Natural killer cell (primary cell): Measurements from ENCODE around the gene HBD. TPM values are rescaled to one million over a fixed set of nuclear protein-coding genes. Genes with fewer than 3 reads are reported as not detected.

Experiments used
- ATAC-seq, 3 donors: fragments of 150-1000 bp in 2 of 3; fragments of 200-7000 bp in 1 of 3; cut with Tn5 transposase; 1 replicate in 1 of 3; 2 replicates in 2 of 3; pipeline ENCODE4 v1.10.0; 2021; ENCODE audit warnings: mild to moderate bottlenecking in 2 of 3, moderate library complexity in 2 of 3
- DNase-seq, 2 donors: peaks; one replicate each; pipeline versions ENCODE4 v3.0.0 to v3.0.0-alpha.2; 2013 to 2021; ENCODE audit warnings: mixed read lengths in 1 of 2
- H3K27ac ChIP-seq: one replicate; pipeline ENCODE4 v1.5.1; 2013; ENCODE audit warnings: mild to moderate bottlenecking, low read length
- H3K27me3 ChIP-seq: one replicate; pipeline ENCODE4 v1.6.1; 2013; ENCODE audit warnings: low read length; ENCODE audit not compliant: control insufficient read depth, insufficient read depth
- H3K36me3 ChIP-seq: one replicate; pipeline ENCODE4 v1.6.1; 2013; ENCODE audit warnings: low read length; ENCODE audit not compliant: control insufficient read depth, insufficient read depth
- H3K4me1 ChIP-seq: one replicate; pipeline ENCODE4 v1.6.1; 2013; ENCODE audit warnings: low read length; ENCODE audit not compliant: control insufficient read depth, insufficient read depth
- H3K4me3 ChIP-seq: one replicate; pipeline ENCODE4 v1.5.1; 2013; ENCODE audit warnings: low read length
- H3K9me3 ChIP-seq: one replicate; pipeline ENCODE4 v1.6.1; 2013; ENCODE audit warnings: low read length; ENCODE audit not compliant: control insufficient read depth, insufficient read depth
- H3K27ac Mint-ChIP-seq, 2 donors: one replicate each; pipeline ENCODE4 v1.8.0; 2022; ENCODE audit warnings: mild to moderate bottlenecking in 2 of 2, mixed read lengths in 2 of 2, moderate library complexity in 1 of 2
- H3K27me3 Mint-ChIP-seq, 2 donors: one replicate each; pipeline ENCODE4 v1.8.0; 2022; ENCODE audit warnings: low read depth in 2 of 2, mixed read lengths in 2 of 2
- H3K36me3 Mint-ChIP-seq: one replicate; pipeline ENCODE4 v1.8.0; 2022; ENCODE audit warnings: mixed read lengths
- H3K4me1 Mint-ChIP-seq, 2 donors: one replicate each; pipeline ENCODE4 v1.8.0; 2022; ENCODE audit warnings: mixed read lengths in 2 of 2
- H3K4me3 Mint-ChIP-seq: one replicate; pipeline ENCODE4 v1.8.0; 2022; ENCODE audit warnings: mild to moderate bottlenecking, moderate library complexity, mixed read lengths
- H3K9me3 Mint-ChIP-seq, 2 donors: one replicate each; pipeline ENCODE4 v1.8.0; 2022; ENCODE audit warnings: mixed read lengths in 2 of 2
- WGBS: methylation state at CpG from one replicate; pipeline ENCODE4 v1.1.7; 2013; ENCODE audit warnings: missing lambda C conversion rate; ENCODE audit not compliant: insufficient coverage; 5-methylcytosine and 5-hydroxymethylcytosine counted together
- intact Hi-C: fragments of 100-400 bp; cut with micrococcal nuclease; formaldehyde crosslinking; loops from one replicate; pipeline ENCODE4 v1.14.2; 2022
- total RNA-seq, 4 donors: library from RNA; stranded (reverse); fragments of 120-200 nt in 1 of 4; gene quantifications; one replicate each; pipeline versions ENCODE4 v1.2.3 to v1.2.4, GENCODE V29; 2013 to 2022
- TF ChIP-seq, protein P1 (sequence below): fragments of 200-600 bp; IDR thresholded peaks from one replicate; pipeline ENCODE4 v1.8.0; 2022; ENCODE audit warnings: antibody characterized with exemption

HBD gene
- total RNA-seq, 3 donors from 2014 or later (not counting 1 experiment from before 2014, with no cell fraction given), result not detected

DNA sequence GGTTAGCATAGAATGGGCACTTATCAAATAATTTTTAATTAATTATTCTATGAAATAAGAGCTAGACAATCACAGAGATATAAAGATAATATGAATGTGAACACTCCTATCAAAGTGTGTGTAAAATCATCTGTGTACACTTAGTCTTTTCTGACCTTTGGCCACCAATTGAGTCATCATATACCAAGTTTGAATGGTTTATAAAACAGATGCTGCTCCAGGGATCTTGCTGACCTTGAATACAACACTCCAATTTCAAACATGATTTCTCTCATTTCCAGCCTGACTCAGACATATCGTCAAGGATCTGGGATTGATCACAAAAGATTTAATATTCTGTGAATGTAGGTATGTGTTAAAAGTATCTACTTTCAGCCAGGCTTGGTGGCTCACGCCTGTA lies 30.9 kb downstream of the HBD start:
- WGBS, result 87% methylated on average over 2 of the region's 2 CpGs
- intact Hi-C loops, result no loop called here
- peaks cover 0 to 3% of the 10 kb centered on the region in 2 donors for H3K27me3 Mint-ChIP-seq

DNA sequence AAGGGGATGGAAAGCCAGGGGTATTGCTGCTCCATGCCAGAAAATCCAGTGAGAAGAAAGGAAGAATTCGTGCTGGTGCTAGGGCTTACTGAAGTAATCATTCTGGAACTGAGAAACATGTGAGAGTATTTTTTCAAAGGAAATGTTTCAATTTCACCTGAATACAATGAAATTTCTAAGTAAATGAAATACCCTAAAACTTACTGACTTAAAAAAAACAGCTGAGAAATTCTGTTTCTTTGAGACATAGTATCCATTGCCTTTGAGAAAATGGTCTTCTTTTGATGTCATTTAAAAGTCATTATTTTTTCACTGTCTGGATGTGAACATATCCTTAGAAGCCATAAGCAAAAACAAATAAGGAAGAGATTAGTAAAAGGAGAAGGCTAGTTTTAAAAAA lies 33.7 kb downstream of the HBD start, which contains the start of gene OR51V1:
OR51V1 (minus strand) TSS at position 101 of the 400 bp plus-strand sequence; CDS start at position 101, 0 bp downstream.
- no peak within 1 kb of the TSS for H3K4me3 Mint-ChIP-seq
- no peak within 1 kb of the TSS for H3K27ac Mint-ChIP-seq
- Histone ChIP-seq H3K27ac (no peak within 1 kb of the TSS), H3K36me3 (no peaks in the 10 kb centered on the region), H3K27me3 (no peaks in the 10 kb centered on the region), H3K4me1 (no peaks in the 10 kb centered on the region), H3K4me3 (no peak within 1 kb of the TSS), H3K9me3 (no peaks in the 10 kb centered on the region)
- intact Hi-C loops, result no loop called here
- H3K36me3 Mint-ChIP-seq, result no peaks in the 10 kb centered on the region
- ATAC-seq (no peak), DNase-seq (no peak)
- 57% methylated on average over 1 of the region's 1 CpG for WGBS
- TF ChIP-seq, protein P1, sequence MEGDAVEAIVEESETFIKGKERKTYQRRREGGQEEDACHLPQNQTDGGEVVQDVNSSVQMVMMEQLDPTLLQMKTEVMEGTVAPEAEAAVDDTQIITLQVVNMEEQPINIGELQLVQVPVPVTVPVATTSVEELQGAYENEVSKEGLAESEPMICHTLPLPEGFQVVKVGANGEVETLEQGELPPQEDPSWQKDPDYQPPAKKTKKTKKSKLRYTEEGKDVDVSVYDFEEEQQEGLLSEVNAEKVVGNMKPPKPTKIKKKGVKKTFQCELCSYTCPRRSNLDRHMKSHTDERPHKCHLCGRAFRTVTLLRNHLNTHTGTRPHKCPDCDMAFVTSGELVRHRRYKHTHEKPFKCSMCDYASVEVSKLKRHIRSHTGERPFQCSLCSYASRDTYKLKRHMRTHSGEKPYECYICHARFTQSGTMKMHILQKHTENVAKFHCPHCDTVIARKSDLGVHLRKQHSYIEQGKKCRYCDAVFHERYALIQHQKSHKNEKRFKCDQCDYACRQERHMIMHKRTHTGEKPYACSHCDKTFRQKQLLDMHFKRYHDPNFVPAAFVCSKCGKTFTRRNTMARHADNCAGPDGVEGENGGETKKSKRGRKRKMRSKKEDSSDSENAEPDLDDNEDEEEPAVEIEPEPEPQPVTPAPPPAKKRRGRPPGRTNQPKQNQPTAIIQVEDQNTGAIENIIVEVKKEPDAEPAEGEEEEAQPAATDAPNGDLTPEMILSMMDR, result no peak
- H3K9me3 Mint-ChIP-seq, result peaks cover 0 to 2% of the 10 kb centered on the region in 2 donors
- H3K4me1 Mint-ChIP-seq, result no peaks in the 10 kb centered on the region
- H3K27me3 Mint-ChIP-seq, result peaks cover 0 to 3% of the 10 kb centered on the region in 2 donors

More for the DNA sequence above, 30.9 kb downstream of the HBD start:
- H3K4me1 ChIP-seq, result no peaks in the 10 kb centered on the region
- H3K4me3 ChIP-seq, result no peak overlapping the region
- no peaks in the 10 kb centered on the region for H3K36me3 Mint-ChIP-seq
- H3K9me3 ChIP-seq, result no peaks in the 10 kb centered on the region
- H3K27ac ChIP-seq, result no peak overlapping the region
- H3K27ac Mint-ChIP-seq, result no peak overlapping the region
- no peaks in the 10 kb centered on the region for H3K36me3 ChIP-seq
- no peaks in the 10 kb centered on the region for H3K27me3 ChIP-seq
- TF ChIP-seq, protein P1, result no peak
- ATAC-seq (no peak), DNase-seq (no peak)
- no peak overlapping the region for H3K4me3 Mint-ChIP-seq
- H3K4me1 Mint-ChIP-seq, result no peaks in the 10 kb centered on the region
- H3K9me3 Mint-ChIP-seq, result peaks cover 0 to 2% of the 10 kb centered on the region in 2 donors

DNA sequence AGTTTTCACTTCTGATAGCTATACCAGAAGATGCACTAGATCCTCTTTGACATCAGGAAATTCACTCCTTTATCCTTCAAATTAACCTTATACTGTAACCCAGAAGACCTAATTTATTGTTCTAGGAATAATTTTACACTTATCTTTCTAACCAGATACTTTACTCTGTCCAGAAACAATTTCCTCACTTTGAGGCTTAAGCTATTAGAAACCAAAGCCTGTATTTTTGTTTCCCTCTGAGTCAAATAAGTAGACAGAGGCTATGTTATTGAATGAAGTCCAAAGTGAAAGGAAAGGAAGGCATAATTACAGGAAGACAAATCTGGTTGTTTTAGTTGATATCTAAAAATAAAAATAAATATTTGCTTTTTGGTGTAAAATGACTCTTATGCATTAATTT lies 36.0 kb downstream of the HBD start:
- H3K4me1 Mint-ChIP-seq, result no peaks in the 10 kb centered on the region
- H3K4me3 Mint-ChIP-seq, result no peak overlapping the region
- Histone ChIP-seq H3K9me3 (peaks cover 2% of the 10 kb centered on the region), H3K27ac (no peak overlapping the region), H3K36me3 (no peaks in the 10 kb centered on the region), H3K4me1 (no peaks in the 10 kb centered on the region), H3K27me3 (no peaks in the 10 kb centered on the region), H3K4me3 (no peak overlapping the region)
- intact Hi-C loops, result no loop called here
- H3K36me3 Mint-ChIP-seq, result no peaks in the 10 kb centered on the region
- no peak for DNase-seq
- peaks cover 0 to 3% of the 10 kb centered on the region in 2 donors for H3K27me3 Mint-ChIP-seq
- peaks cover 0 to 2% of the 10 kb centered on the region in 2 donors for H3K9me3 Mint-ChIP-seq
- no peak for ATAC-seq
- no peak overlapping the region for H3K27ac Mint-ChIP-seq
- TF ChIP-seq, protein P1, result no peak

DNA sequence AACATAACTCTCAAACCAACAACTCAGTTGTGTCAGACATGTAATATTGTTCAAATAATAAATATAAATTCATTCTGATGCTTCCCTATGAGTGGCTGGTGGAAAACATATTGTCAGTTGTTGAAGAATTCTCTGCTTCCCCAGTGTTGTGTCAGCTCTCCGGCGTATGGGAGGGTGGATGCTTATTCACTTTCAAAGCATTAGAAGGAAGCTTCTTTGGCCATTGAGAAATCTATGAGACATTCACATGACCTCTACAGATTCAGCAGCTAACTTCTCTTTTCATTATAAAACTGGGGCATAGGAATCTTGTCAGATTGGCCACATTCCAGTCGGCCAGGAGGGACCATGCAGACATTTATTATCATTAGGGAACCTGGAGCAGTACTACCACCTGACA lies 36.7 kb downstream of the HBD start:
- no peak overlapping the region for H3K27ac Mint-ChIP-seq
- H3K36me3 Mint-ChIP-seq, result no peaks in the 10 kb centered on the region
- DNase-seq (no peak), ATAC-seq (no peak)
- Histone ChIP-seq H3K27me3 (no peaks in the 10 kb centered on the region), H3K4me3 (no peak overlapping the region), H3K4me1 (no peaks in the 10 kb centered on the region), H3K36me3 (no peaks in the 10 kb centered on the region), H3K27ac (no peak overlapping the region), H3K9me3 (peaks cover 2% of the 10 kb centered on the region)
- TF ChIP-seq, protein P1, result no peak
- WGBS, result 8% methylated on average over 1 of the region's 3 CpGs
- intact Hi-C loops, result no loop called here
- no peaks in the 10 kb centered on the region for H3K4me1 Mint-ChIP-seq
- no peak overlapping the region for H3K4me3 Mint-ChIP-seq
- no peaks in the 10 kb centered on the region for H3K27me3 Mint-ChIP-seq
- peaks cover 0 to 2% of the 10 kb centered on the region in 2 donors for H3K9me3 Mint-ChIP-seq
